Fibroblast of pulmonary artery (primary cell): ENCODE measurements around the gene MOV10L1.

Experiments used
- DNase-seq: peaks from one replicate; pipeline ENCODE4 v3.0.0-alpha.2; 2010; ENCODE audit warnings: low read depth
- H3K4me3 ChIP-seq: replicated peaks from 2 replicates; pipeline ENCODE4 v1.5.1; 2011; ENCODE audit warnings: low read depth, mild to moderate bottlenecking, control low read depth, low read length, moderate library complexity
- TF ChIP-seq, protein P1 (sequence below): IDR thresholded peaks from 2 replicates; pipeline ENCODE4 v1.5.1; 2011; ENCODE audit warnings: mild to moderate bottlenecking, control low read depth, low read length, inconsistent platforms; ENCODE audit errors: missing control alignments

The MOV10L1 gene

DNA sequence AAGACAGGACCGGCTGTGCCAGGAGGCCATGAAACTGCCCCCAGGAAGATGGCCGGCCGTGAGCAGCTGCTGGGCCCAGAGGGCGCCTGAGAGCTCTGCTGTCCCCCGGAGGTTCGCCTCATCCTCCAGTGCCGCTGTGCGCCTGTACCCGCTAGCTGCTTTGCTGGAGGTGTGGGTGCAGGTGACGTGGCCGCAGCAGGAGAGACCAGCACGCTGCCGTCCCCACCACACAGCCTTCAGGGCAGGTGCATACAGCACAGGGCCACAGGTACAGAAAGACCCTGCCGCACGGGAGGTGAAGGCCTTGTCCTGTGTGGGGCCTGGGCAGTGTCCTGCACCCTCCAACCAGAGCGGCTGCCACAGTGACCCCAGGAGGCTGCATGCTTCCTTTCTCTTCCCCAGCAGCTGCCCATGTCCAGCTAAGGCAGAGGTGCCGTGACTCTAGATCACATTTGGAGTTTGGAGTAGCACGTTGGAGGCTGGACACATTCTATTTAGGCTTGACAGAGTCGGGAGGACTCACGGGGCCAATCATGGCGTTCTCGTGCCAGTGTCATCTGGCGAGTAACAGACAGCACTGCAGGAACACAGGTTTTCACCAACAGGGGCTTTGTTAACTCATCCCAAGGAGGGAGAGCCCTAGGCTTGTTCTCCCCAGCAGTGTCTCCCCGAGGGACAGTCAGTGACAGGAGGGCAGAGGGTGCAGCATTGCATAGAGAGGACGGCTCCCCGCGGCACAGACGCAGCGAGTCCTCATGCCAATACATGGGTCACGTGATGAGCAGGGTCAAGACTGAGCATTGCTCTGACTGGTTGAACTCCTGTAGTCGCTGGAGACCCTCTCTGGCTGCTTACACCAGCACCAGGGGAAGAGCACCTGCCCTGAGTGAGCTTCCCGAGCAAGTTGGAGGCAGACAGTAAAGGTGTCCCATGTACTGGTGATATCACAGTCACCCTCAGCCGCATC lies 62.0 kb downstream of the MOV10L1 start:
- H3K4me3 ChIP-seq = no peak overlapping the region

DNA sequence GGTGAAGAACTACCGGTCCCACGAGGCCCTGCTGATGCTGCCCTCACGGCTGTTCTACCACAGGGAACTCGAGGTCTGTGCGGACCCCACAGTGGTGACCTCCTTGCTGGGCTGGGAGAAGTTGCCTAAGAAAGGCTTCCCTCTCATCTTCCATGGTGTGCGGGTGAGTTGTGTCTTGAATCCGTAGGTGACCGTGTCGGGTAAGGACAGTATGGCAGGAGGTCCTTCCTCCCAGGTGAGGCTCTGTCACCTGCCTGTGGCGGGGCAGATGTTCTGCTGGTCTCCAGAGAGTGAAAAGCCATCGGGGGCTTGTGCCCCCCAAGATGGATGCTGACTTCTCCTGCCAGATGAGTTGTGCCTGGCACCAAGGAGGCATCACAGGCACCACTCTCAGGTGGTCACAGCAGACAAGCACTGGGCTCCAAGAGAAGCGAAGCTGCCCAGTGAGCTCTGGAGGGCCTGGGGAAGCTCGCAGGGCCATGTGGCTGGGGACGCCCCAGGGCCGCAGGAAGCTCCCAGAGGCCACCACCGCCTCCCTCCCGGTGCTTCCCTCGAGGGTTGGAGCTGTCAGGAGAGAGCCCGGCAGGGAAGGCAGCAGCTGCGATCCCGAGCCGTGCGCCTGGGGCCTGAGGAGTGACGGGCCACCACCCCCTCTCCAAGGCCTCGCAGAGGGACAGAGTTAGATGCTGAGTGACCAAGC lies 63.4 kb downstream of the MOV10L1 start:
- no peak for DNase-seq
- H3K4me3 ChIP-seq = no peak overlapping the region
- TF ChIP-seq, protein P1, sequence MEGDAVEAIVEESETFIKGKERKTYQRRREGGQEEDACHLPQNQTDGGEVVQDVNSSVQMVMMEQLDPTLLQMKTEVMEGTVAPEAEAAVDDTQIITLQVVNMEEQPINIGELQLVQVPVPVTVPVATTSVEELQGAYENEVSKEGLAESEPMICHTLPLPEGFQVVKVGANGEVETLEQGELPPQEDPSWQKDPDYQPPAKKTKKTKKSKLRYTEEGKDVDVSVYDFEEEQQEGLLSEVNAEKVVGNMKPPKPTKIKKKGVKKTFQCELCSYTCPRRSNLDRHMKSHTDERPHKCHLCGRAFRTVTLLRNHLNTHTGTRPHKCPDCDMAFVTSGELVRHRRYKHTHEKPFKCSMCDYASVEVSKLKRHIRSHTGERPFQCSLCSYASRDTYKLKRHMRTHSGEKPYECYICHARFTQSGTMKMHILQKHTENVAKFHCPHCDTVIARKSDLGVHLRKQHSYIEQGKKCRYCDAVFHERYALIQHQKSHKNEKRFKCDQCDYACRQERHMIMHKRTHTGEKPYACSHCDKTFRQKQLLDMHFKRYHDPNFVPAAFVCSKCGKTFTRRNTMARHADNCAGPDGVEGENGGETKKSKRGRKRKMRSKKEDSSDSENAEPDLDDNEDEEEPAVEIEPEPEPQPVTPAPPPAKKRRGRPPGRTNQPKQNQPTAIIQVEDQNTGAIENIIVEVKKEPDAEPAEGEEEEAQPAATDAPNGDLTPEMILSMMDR = no peak

More for the DNA sequence above, 62.0 kb downstream of the MOV10L1 start:
- no peak for DNase-seq
- TF ChIP-seq, protein P1 = no peak

DNA sequence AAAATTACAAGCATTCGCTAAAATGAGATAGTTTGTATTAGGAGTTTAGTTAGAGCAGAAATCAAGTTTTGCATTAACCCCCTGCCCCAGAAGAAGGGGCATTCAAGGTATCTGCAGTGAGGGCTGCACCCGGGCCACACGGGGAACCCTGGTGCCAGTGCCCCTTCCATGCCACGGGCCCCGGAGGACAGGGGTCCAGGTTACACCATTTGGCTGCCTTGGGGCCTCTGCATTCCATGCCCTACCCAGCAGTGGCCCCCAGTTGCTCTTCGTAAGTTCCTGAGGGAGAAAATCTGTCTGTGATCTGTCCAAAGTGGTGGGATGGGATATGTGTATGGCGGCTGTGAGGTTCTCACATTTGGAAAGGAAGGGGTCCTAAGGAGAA lies 63.9 kb downstream of the MOV10L1 start:
- DNase-seq = no peak
- TF ChIP-seq, protein P1 = no peak
- H3K4me3 ChIP-seq = no peak overlapping the region

DNA sequence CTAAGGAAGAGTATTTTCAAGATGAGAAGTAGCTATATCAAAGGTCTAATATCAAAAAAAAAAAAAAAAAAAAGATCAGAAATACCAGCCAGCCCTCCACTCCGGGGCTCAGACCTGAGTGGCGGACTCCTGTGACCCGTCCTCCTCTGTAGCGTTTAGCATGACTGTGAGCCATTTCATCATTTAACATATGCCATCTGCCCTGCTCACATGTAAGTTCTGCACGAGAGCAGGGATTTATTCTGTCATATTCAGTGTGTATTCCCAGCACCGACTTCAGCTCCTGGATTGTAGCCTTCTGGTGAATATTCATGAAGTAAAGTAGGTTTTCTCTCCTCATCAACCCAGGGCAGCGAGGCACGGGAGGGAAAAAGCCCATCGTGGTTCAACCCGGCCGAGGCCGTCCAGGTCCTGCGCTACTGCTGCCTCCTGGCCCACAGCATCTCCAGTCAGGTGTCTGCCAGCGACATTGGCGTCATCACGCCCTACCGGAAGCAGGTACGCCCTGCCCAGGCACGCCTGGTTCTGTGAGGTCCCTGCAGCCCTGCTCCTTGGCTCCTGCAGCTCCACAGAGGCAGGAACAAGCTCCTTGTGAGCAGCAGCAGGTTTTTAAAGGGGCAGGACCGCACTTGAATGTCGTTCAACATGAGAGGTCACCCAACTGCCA lies 68.0 kb downstream of the MOV10L1 start:
- TF ChIP-seq, protein P1 = no peak
- DNase-seq = no peak
- H3K4me3 ChIP-seq = no peak overlapping the region

DNA sequence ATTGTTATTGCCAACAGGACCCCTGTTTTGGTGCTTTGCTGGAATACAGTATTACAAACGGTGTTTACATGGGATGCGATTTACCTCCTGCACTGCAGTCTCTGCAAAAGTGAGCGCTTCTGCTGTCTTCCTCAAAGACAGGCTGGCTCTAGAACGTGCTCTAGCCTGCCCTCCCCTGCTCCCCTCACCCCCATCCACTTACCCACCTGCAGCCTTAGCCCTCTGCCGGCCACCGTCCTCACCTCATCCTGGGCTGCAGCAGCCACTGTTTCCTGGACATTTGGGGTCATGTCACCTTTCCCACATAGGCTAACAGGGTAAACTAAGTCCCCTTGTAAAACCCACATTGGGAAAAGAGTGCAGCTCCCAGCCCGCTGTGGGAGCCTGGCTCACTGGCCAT lies 71.1 kb downstream of the MOV10L1 start:
- DNase-seq = no peak
- TF ChIP-seq, protein P1 = no peak
- H3K4me3 ChIP-seq = no peak overlapping the region

DNA sequence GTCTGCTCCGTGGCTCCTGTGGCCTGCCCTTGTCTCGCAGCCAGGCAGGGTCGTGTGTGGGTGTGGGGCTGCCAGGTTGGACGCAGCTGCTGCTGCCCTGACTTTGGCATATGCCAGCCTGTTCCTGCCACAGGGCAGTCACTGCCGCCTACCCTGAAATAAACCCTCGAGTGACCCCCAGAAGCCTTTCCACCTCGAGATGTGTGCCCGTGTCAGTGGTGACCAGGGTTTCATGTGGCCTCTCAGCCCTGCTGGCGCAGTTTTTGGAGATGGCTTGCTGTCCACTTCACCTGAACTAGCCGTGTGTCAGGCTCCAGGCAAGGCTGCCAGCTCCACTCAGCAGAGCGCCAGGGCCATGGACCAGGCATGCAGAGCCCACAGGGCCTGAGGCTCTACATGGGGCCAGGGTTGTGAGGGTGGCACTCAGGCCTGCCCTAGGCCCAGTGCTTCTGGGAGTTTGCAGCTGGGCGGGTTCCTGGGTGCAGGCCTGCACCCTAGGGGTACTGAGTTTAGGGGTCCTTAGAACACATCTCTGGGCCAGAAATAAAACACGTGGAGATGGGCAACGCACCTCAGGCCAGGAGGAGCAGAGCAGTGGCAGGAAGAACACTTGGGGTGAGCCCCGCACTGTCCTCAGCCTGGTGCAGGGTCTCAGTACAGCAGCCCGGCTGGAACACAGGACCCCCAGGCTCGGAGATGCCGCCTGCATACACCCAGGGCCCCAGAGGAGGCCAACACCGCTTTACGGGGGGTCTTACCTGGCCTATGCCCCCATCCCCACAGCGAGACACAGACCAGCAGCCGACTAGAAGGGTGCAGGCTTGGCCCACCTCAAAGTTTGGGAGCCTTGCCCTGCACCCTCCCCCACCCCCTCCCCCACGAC lies 71.9 kb downstream of the MOV10L1 start:
- DNase-seq = no peak
- H3K4me3 ChIP-seq = no peak overlapping the region
- TF ChIP-seq, protein P1 = no peak
